H9 (cell line): ENCODE results near the gene FBXO40. TPM values are rescaled to one million over a fixed set of nuclear protein-coding genes. Genes with fewer than 3 reads are reported as not detected.

Experiments
- DNase-seq: peaks from one replicate; pipeline ENCODE4 v3.0.0-alpha.2; 2017
- H2AFZ ChIP-seq: one replicate; pipeline ENCODE4 v1.6.1; 2013; ENCODE audit warnings: mild to moderate bottlenecking, low read length, control low read depth, moderate library complexity
- H2AK5ac ChIP-seq: 2 replicates; pipeline ENCODE4 v1.6.1; 2013; ENCODE audit warnings: low read length, control low read depth, mixed read lengths; ENCODE audit not compliant: insufficient read length
- H2BK120ac ChIP-seq: one replicate; pipeline ENCODE4 v1.6.1; 2013; ENCODE audit warnings: low read depth, mild to moderate bottlenecking, low read length, control low read depth, inconsistent platforms; ENCODE audit not compliant: poor library complexity, severe bottlenecking
- H2BK12ac ChIP-seq: 2 replicates; pipeline ENCODE4 v1.6.1; 2013; ENCODE audit warnings: low read length, control low read depth, mixed read lengths, low read depth; ENCODE audit not compliant: insufficient read length
- H2BK15ac ChIP-seq: 2 replicates; pipeline ENCODE4 v1.6.1; 2013; ENCODE audit warnings: low read depth, low read length, control low read depth
- H2BK20ac ChIP-seq: one replicate; pipeline ENCODE4 v1.6.1; 2013; ENCODE audit warnings: low read depth, mild to moderate bottlenecking, low read length, control low read depth, inconsistent platforms; ENCODE audit not compliant: poor library complexity, severe bottlenecking
- H2BK5ac ChIP-seq: 2 replicates; pipeline ENCODE4 v1.6.1; 2013; ENCODE audit warnings: low read length, control low read depth, mixed read lengths; ENCODE audit not compliant: insufficient read length
- H3K14ac ChIP-seq: 2 replicates; pipeline ENCODE4 v1.6.1; 2013; ENCODE audit warnings: low read length, control low read depth; ENCODE audit not compliant: insufficient read depth
- H3K18ac ChIP-seq: 2 replicates; pipeline ENCODE4 v1.6.1; 2013; ENCODE audit warnings: low read depth, mild to moderate bottlenecking, mixed read lengths, low read length, control low read depth; ENCODE audit not compliant: insufficient read length
- H3K23ac ChIP-seq: 2 replicates; pipeline ENCODE4 v1.6.1; 2013; ENCODE audit warnings: low read length, control low read depth, mixed read lengths, low read depth; ENCODE audit not compliant: insufficient read length
- H3K23me2 ChIP-seq: 2 replicates; pipeline ENCODE4 v1.6.1; 2013; ENCODE audit warnings: low read depth, mild to moderate bottlenecking, mixed read lengths, low read length, control low read depth; ENCODE audit not compliant: insufficient read length, poor library complexity, severe bottlenecking
- H3K27ac ChIP-seq: 2 replicates; pipeline ENCODE4 v1.5.1; 2013; ENCODE audit warnings: low read length, control low read depth, mixed read lengths, low read depth; ENCODE audit not compliant: insufficient read length
- H3K27me3 ChIP-seq: 2 replicates; pipeline ENCODE4 v1.6.1; 2013; ENCODE audit warnings: low read length, control low read depth, inconsistent platforms; ENCODE audit not compliant: insufficient read depth
- H3K4ac ChIP-seq: 2 replicates; pipeline ENCODE4 v1.6.1; 2013; ENCODE audit warnings: low read depth, mild to moderate bottlenecking, control low read depth, inconsistent platforms, low read length, moderate library complexity
- H3K4me1 ChIP-seq: 2 replicates; pipeline ENCODE4 v1.6.1; 2013; ENCODE audit warnings: low read length, control low read depth, inconsistent platforms; ENCODE audit not compliant: insufficient read depth
- H3K4me2 ChIP-seq: 2 replicates; pipeline ENCODE4 v1.6.1; 2013; ENCODE audit warnings: low read length, control low read depth, mixed read lengths; ENCODE audit not compliant: insufficient read length, insufficient read depth
- H3K56ac ChIP-seq: 2 replicates; pipeline ENCODE4 v1.6.1; 2013; ENCODE audit warnings: low read depth, mild to moderate bottlenecking, mixed read lengths, low read length, control low read depth; ENCODE audit not compliant: insufficient read length
- H3K79me1 ChIP-seq: 2 replicates; pipeline ENCODE4 v1.6.1; 2013; ENCODE audit warnings: low read depth, mild to moderate bottlenecking, moderate library complexity, low read length, control low read depth, inconsistent platforms; ENCODE audit not compliant: insufficient read depth, poor library complexity, severe bottlenecking
- H3K79me2 ChIP-seq: 2 replicates; pipeline ENCODE4 v1.6.1; 2013; ENCODE audit warnings: low read length, control low read depth, inconsistent platforms; ENCODE audit not compliant: insufficient read depth
- H3K9ac ChIP-seq: 2 replicates; pipeline ENCODE4 v1.6.1; 2013; ENCODE audit warnings: low read length, control low read depth, mixed read lengths; ENCODE audit not compliant: insufficient read length; ENCODE audit errors: extremely low read depth
- H3K9me3 ChIP-seq: one replicate; pipeline ENCODE4 v1.6.1; 2013; ENCODE audit warnings: low read depth, low read length, inconsistent platforms; ENCODE audit not compliant: control insufficient read depth
- H3T11ph ChIP-seq: one replicate; pipeline ENCODE4 v1.6.1; 2013; ENCODE audit warnings: mild to moderate bottlenecking, low read length, control low read depth, inconsistent platforms
- H4K20me1 ChIP-seq: one replicate; pipeline ENCODE4 v1.6.1; 2013; ENCODE audit not compliant: control insufficient read depth, insufficient read length, insufficient read depth
- H4K5ac ChIP-seq: 2 replicates; pipeline ENCODE4 v1.6.1; 2013; ENCODE audit warnings: low read depth, mild to moderate bottlenecking, mixed read lengths, low read length, control low read depth; ENCODE audit not compliant: insufficient read length
- H4K8ac ChIP-seq: replicated peaks from 2 replicates; pipeline ENCODE4 v1.6.1; 2013; ENCODE audit warnings: low read length, control low read depth, mixed read lengths, low read depth; ENCODE audit not compliant: insufficient read length
- H4K91ac ChIP-seq: 2 replicates; pipeline ENCODE4 v1.6.1; 2013; ENCODE audit warnings: low read depth, mild to moderate bottlenecking, moderate library complexity, mixed read lengths, low read length, control low read depth; ENCODE audit not compliant: insufficient read length
- H3K27ac Mint-ChIP-seq, 3 experiments: 2 replicates in 2 of 3; 3 replicates in 1 of 3; pipeline ENCODE4 v1.8.0; 2020 to 2021; ENCODE audit warnings: mixed read lengths in 3 of 3, mild to moderate bottlenecking in 1 of 3, moderate library complexity in 1 of 3
- H3K27me3 Mint-ChIP-seq: 2 replicates; pipeline ENCODE4 v1.8.0; 2021; ENCODE audit warnings: low read depth, mild to moderate bottlenecking, moderate library complexity, mixed read lengths
- H3K36me3 Mint-ChIP-seq, 3 experiments: 2 replicates in 2 of 3; 3 replicates in 1 of 3; pipeline ENCODE4 v1.8.0; 2020 to 2021; ENCODE audit warnings: low read depth in 3 of 3, mixed read lengths in 3 of 3; ENCODE audit not compliant: insufficient read depth in 1 of 3
- H3K4me1 Mint-ChIP-seq, 2 experiments: 2 replicates each; pipeline ENCODE4 v1.8.0; 2020; ENCODE audit warnings: mixed read lengths in 2 of 2
- H3K4me3 Mint-ChIP-seq, 2 experiments: 2 replicates in 1 of 2; 3 replicates in 1 of 2; pipeline ENCODE4 v1.8.0; 2020 to 2021; ENCODE audit warnings: mild to moderate bottlenecking in 2 of 2, mixed read lengths in 2 of 2, moderate library complexity in 1 of 2
- H3K9me3 Mint-ChIP-seq, 2 experiments: 2 replicates in 1 of 2; 3 replicates in 1 of 2; pipeline ENCODE4 v1.8.0; 2020; ENCODE audit warnings: mild to moderate bottlenecking in 2 of 2, mixed read lengths in 2 of 2, moderate library complexity in 1 of 2
- CTCF ChIP-seq: fragments of 200-600 bp; sonication (generic); conservative IDR thresholded peaks from 3 replicates; pipeline ENCODE4 v1.8.0; 2021; ENCODE audit warnings: antibody characterized with exemption, mild to moderate bottlenecking
- WGBS: extraction: QIAGEN DNeasy Blood & Tissue Kit; methylation state at CpG from one replicate; pipeline ENCODE4 v1.1.7; 2013; ENCODE audit warnings: missing lambda C conversion rate, low lambda C conversion rate, mixed read lengths; ENCODE audit not compliant: insufficient read length; ENCODE audit errors: extremely low coverage; 5-methylcytosine and 5-hydroxymethylcytosine counted together
- total RNA-seq: library from RNA; stranded (reverse); gene quantifications from 2 replicates; pipeline ENCODE4 v1.2.1, GENCODE V29; 2021

FBXO40 gene
- total RNA-seq, 1 experiment from 2014 or later, result 0.04 TPM

DNA sequence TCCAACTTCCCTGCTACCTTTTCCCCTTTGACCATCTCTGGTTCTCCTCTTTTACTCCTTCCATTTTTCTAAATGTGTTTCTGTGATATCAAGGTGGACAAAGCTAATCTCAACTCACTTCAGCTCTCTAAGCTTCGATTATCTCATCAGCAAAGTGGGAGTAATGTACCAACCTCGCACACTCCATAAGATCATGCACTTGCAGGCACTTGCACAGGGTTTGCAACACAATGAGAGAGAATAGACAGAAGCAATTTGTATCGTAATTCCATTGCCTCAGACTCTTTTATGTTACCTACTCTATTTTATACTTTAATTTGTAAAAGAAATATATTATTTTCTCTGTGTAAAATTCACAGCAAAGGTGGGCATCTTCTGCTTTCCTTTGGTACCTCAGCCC lies 40.4 kb upstream of the FBXO40 start:
- no peak overlapping the region for H2BK12ac ChIP-seq
- no peak for TF ChIP-seq CTCF
- Mint-ChIP-seq H3K27me3 (no peaks in the 10 kb centered on the region), H3K27ac (no peak overlapping the region), H3K9me3 (peaks cover 4 to 9% of the 10 kb centered on the region in 2 experiments; a peak in 4 of 5 replicates), H3K4me3 (no peak overlapping the region), H3K4me1 (peaks cover 11 to 19% of the 10 kb centered on the region in 2 experiments), H3K36me3 (peaks cover 0 to 6% (median 2%) of the 10 kb centered on the region in 3 experiments; a peak in 4 of 7 replicates)
- no peak overlapping the region for H4K8ac ChIP-seq
- H3K4ac ChIP-seq, result no peak overlapping the region
- H3T11ph ChIP-seq, result no peak overlapping the region
- H2BK20ac ChIP-seq, result no peak overlapping the region
- DNase-seq, result no peak
- no peak overlapping the region for H3K18ac ChIP-seq
- no peak overlapping the region for H2AFZ ChIP-seq
- H3K56ac ChIP-seq, result no peak overlapping the region
- H2BK120ac ChIP-seq, result no peak overlapping the region
- no peaks in the 10 kb centered on the region for H3K4me1 ChIP-seq
- no peak overlapping the region for H3K14ac ChIP-seq
- H3K27ac ChIP-seq, result no peak overlapping the region
- H3K9ac ChIP-seq, result no peak overlapping the region
- no peaks in the 10 kb centered on the region for H3K79me1 ChIP-seq
- no peaks in the 10 kb centered on the region for H3K27me3 ChIP-seq
- H3K79me2 ChIP-seq, result no peaks in the 10 kb centered on the region
- H3K23ac ChIP-seq, result no peak overlapping the region
- H2BK15ac ChIP-seq, result no peak overlapping the region
- H4K20me1 ChIP-seq, result no peaks in the 10 kb centered on the region
- no peak overlapping the region for H4K91ac ChIP-seq
- WGBS, result no CpG with 5 or more reads among the region's 3 CpGs
- no peak overlapping the region for H3K4me2 ChIP-seq
- H4K5ac ChIP-seq, result no peak overlapping the region
- no peak overlapping the region for H2AK5ac ChIP-seq
- H3K23me2 ChIP-seq, result no peaks in the 10 kb centered on the region
- no peaks in the 10 kb centered on the region for H3K9me3 ChIP-seq
- H2BK5ac ChIP-seq, result no peak overlapping the region
